Epithelial cell of proximal tubule (primary cell): Measurements from ENCODE around the gene SFTPB. TPM values are rescaled to one million over a fixed set of nuclear protein-coding genes. Genes with fewer than 3 reads are reported as not detected.

Experiments used
- DNase-seq: peaks from one replicate; pipeline ENCODE4 v3.0.0-alpha.2; 2011; ENCODE audit warnings: low read depth
- H3K4me3 ChIP-seq: 2 replicates; pipeline ENCODE4 v1.5.1; 2011; ENCODE audit warnings: low read depth, mild to moderate bottlenecking, low read length
- total RNA-seq: library from RNA; depleted of rRNA; stranded (reverse); fragments of >200 nt; gene quantifications from 2 replicates; pipeline ENCODE4 v1.2.3, GENCODE V29; 2015
- TF ChIP-seq, protein P1 (sequence below): conservative IDR thresholded peaks from 2 replicates; pipeline ENCODE4 v1.5.1; 2012; ENCODE audit warnings: low read depth, mild to moderate bottlenecking, low read length

The SFTPB gene
- total RNA-seq, 1 donor from 2014 or later: not detected

DNA sequence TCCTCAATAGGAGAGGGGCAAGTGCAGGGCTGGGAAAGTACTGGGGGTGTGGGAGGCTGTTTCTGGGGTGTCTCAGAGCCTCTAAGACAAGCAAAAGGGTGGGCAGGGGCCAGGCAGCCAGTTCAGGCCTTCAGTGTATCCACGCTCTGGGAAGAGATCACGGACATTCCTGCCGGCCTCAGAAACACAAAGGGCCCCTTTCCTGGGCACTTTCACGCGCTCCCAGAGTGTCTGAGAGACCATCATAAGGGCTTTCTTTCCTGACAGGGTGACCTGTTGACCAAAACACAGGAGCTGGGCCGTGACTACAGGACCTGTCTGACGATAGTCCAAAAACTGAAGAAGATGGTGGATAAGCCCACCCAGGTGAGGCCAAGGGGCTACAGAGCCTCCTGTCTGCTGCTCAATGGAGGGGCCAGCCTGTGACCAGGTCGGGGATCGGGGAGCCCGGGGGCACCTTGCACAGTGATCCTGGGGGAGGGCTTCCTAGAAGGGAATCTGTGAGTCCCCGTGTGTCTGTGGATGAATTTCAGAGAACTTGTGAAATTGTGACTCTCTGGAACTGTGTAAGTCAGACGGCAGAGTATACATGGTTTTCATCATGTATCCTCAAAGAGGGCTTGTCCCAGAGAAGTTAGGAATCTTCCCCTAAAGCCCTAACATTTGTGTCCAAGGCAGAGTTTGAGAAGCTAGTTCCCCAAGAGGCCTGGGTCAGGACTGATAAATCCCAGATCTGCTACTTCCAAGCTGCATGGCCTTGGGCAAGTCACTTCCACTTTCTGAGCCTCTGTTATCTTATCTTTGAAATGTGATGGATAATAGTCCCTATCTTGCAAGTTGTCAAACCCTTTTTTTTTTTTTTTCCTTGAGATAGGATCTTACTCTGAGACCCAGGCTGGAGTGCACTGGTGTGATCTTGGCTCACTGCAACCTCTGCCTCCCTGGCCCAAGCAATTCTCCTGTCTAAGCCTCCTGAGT is 28.0 kb upstream of the SFTPB start:
- DNase-seq: no peak

DNA sequence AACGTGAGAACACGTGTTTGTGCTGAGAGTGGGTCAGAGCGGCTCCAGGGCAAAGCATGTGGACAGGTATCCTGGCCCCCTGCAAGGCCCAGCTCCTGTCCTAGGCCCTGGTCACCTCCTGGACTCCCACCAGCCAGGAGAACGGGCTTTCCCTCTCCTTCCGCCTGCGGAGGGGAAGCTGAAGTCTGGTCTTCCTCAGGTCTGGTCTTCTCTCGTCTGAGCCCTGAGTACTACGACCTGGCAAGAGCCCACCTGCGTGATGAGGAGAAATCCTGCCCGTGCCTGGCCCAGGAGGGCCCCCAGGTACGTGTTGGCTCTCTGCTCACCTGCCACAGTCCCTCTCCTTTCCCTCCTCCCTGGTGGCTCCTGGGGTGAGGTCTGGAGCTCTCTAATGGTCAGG is 27.1 kb upstream of the SFTPB start:
- H3K4me3 ChIP-seq: no peak overlapping the region
- no peak for DNase-seq
- TF ChIP-seq, protein P1, sequence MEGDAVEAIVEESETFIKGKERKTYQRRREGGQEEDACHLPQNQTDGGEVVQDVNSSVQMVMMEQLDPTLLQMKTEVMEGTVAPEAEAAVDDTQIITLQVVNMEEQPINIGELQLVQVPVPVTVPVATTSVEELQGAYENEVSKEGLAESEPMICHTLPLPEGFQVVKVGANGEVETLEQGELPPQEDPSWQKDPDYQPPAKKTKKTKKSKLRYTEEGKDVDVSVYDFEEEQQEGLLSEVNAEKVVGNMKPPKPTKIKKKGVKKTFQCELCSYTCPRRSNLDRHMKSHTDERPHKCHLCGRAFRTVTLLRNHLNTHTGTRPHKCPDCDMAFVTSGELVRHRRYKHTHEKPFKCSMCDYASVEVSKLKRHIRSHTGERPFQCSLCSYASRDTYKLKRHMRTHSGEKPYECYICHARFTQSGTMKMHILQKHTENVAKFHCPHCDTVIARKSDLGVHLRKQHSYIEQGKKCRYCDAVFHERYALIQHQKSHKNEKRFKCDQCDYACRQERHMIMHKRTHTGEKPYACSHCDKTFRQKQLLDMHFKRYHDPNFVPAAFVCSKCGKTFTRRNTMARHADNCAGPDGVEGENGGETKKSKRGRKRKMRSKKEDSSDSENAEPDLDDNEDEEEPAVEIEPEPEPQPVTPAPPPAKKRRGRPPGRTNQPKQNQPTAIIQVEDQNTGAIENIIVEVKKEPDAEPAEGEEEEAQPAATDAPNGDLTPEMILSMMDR: no peak

More for the DNA sequence above, 28.0 kb upstream of the SFTPB start:
- TF ChIP-seq, protein P1: no peak
- no peak overlapping the region for H3K4me3 ChIP-seq

DNA sequence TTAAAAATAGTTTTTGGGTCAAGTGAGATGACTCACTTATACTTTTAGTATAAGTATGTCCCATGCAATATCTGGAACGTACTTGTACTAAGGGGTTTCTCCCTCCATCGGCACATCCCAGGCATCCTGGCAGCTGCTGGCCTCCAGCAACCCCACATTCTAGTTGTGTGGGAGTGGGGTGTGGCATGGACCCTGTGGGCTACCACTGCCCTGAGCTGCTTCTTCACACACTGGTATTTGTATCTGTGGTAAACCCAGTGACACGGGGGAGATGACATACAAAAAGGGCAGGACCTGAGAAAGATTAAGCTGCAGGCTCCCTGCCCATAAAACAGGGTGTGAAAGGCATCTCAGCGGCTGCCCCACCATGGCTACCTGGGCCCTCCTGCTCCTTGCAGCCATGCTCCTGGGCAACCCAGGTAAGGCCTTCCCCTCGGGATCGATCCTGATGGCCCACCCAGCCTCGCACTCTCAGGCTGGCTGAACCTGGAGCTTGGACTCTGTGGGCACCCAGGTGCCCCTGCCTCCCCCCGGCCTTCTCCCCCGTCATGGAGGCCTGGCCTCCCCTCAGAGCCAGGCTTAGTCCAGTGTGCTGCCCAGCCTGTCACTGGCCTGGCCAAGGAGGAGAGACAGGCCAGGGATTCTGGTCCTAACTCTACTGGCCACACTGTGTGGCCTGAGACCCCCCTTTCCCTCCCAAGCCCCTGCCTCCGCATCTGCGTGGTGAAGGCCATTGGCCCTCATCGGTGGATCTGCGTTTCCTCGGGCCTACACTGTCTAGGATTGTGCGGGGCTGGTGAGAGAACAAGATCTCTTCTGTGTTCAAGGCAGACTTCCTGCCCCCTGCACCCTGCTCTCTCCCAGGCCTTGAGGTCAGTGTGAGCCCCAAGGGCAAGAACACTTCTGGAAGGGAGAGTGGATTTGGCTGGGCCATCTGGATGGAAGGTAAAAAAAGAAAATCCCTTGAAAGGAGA is 26.3 kb upstream of the SFTPB start, which contains the start of gene GNLY:
Gene GNLY, plus strand, starts transcription at position 307 of the 974 bp plus-strand sequence. Its CDS starts 61 bp downstream, at position 368.
- no peak for DNase-seq
- TF ChIP-seq, protein P1: no peak
- H3K4me3 ChIP-seq: no peak within 1 kb of the TSS

DNA sequence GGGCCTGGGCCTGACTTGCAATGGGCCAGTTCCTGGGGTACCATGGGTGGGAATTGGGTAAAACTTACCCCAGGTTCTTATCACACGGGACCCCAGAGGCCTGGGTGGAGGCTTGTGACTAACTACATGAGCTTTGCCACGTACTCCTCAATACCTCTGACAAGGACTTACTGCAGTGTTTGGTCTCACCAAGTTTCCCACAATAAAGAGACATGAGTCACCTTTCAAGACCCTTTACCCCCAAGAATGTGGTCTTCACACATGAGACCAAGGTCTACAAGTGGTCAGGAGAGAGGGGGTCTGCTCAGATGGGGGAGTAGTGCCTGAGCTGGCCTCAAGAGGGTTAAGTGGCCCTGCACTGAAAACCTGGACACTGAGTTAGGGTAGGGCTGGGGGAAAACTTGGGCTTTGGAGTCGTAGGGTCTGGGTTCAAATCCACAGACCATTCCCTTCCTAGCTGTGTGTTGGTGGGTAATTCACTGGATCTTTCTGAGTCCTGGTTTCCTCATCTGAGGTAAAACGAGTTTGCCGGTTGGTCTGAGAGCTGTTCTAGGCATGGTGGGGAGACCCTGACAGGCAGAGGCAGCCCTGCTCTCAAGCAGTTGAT is 24.1 kb upstream of the SFTPB start:
- H3K4me3 ChIP-seq: no peak overlapping the region
- TF ChIP-seq, protein P1: no peak
- DNase-seq: no peak

DNA sequence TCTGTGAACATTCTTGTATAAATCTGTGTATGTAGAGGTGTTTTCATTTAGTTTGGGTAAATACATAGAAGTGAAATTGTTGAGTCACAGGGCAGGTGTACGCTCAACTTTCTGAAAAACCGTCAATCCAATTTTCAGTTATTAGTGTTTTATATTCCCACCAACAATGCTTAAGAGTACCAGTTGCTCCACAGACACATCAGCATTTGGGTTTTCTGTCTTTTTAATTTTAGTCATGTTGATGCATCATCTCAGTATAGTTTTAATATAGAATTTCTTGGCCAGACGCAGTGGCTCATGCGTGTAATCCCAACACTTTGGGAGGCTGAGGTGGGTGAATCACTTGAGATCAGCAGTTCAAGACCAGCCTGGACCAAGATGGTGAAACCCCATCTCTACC is 22.9 kb upstream of the SFTPB start:
- H3K4me3 ChIP-seq: no peak overlapping the region
- DNase-seq: no peak
- TF ChIP-seq, protein P1: no peak

DNA sequence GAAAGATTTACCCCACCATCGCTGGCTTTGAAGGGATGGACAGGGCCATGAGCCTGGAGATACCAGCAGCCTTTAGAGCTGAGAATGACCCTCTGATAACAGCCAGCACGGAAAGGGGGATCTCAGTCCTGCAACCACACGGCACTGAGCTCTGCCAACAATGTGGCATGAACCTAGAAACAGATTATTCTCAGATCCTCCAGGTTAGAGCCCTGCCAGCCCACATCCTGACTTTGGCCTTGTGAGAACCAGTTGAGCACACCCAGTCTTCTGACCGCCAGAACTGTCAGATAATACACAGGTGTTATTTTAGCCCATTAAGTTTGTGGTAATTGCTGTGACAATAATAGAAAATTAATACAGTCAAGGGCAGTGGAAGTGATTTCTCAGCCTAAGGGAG is 16.8 kb upstream of the SFTPB start:
- H3K4me3 ChIP-seq: no peak overlapping the region
- TF ChIP-seq, protein P1: no peak
- no peak for DNase-seq
